ENCODE measurements around the gene TOE1.

GRCh38 chr1:45334308-45335245, 5.4 kb upstream of the TOE1 start:
- no peak for TF ChIP-seq CTCF (IDR thresholded peaks at IDR 0.05; ENCODE audit: insufficient read depth, low read depth, low read length)
- TF ChIP-seq EZH2 (IDR thresholded peaks at IDR 0.05; ENCODE audit: insufficient read depth, low read length): no peak
